Measurements from ENCODE around the gene SYNGAP1.

GRCh38 chr6:33372526-33373123 lies 47.2 kb upstream of the SYNGAP1 start:
- TF ChIP-seq CTCF (IDR thresholded peaks at IDR 0.05; ENCODE audit: low read depth, low read length) (no peak), EZH2phosphoT487 (IDR thresholded peaks at IDR 0.05; ENCODE audit: low read depth) (no peak)

Data from OCI-LY3 (cell line).